Suprapubic skin (tissue), 4 donors: ENCODE results near the gene FAM9A. TPM values are rescaled to one million over a fixed set of nuclear protein-coding genes. Genes with fewer than 3 reads are reported as not detected.
"Not testable (repeated sequence)": the region's sequence is repeated elsewhere in the genome, so short reads cannot be mapped to it uniquely, and the experiment has no call there.

Source experiments
- DNase-seq, 2 donors: peaks; one replicate each; pipeline ENCODE4 v3.0.0-alpha.2; 2019; ENCODE audit warnings: low spot score in 2 of 2
- H3K27ac ChIP-seq: fragments of 200-600 bp; sonication (generic); one replicate; pipeline ENCODE4 v1.5.1; 2019
- H3K27me3 ChIP-seq: fragments of 200-600 bp; sonication (generic); one replicate; pipeline ENCODE4 v1.5.1; 2019
- H3K36me3 ChIP-seq: fragments of 200-600 bp; sonication (generic); one replicate; pipeline ENCODE4 v1.5.1; 2019
- H3K4me1 ChIP-seq: fragments of 200-600 bp; sonication (generic); one replicate; pipeline ENCODE4 v1.5.1; 2019
- H3K4me3 ChIP-seq: fragments of 200-600 bp; sonication (generic); one replicate; pipeline ENCODE4 v1.5.1; 2019; ENCODE audit warnings: mild to moderate bottlenecking
- H3K9me3 ChIP-seq: fragments of 200-600 bp; sonication (generic); one replicate; pipeline ENCODE4 v1.5.1; 2019
- CTCF ChIP-seq, 2 donors: fragments of 200-600 bp in 1 of 2; fragments of 450-650 bp in 1 of 2; sonication (generic) in 1 of 2; IDR thresholded peaks; one replicate each; pipeline ENCODE4 v1.5.1; 2016 to 2019; ENCODE audit warnings: antibody characterized with exemption in 2 of 2, mild to moderate bottlenecking in 1 of 2, moderate library complexity in 1 of 2
- EP300 ChIP-seq: sonication (generic); formaldehyde crosslinking; IDR thresholded peaks from one replicate; pipeline ENCODE4 v1.6.1; 2017; ENCODE audit warnings: antibody characterized with exemption
- POLR2A ChIP-seq, 2 donors: fragments of 450-650 bp; IDR thresholded peaks; one replicate each; pipeline ENCODE4 v1.6.1; 2017; ENCODE audit warnings: antibody characterized with exemption in 2 of 2, mild to moderate bottlenecking in 2 of 2, moderate library complexity in 2 of 2
- POLR2AphosphoS5 ChIP-seq, 3 donors: sonication (generic); formaldehyde crosslinking; IDR thresholded peaks; one replicate each; pipeline ENCODE4 v1.6.1; 2017; ENCODE audit warnings: antibody characterized with exemption in 3 of 3
- WGBS: methylation state at CpG from one replicate; pipeline ENCODE4 v1.1.5; 2018; 5-methylcytosine and 5-hydroxymethylcytosine counted together
- total RNA-seq, 4 donors: library from RNA; depleted of rRNA; stranded (reverse); fragments of >200 nt; gene quantifications; one replicate each; pipeline ENCODE4 v1.1.0, GENCODE V29; 2016

FAM9A gene
- total RNA-seq, 4 donors from 2014 or later = not detected

- no peak overlapping the region for H3K4me3 ChIP-seq
- no peaks in the 10 kb centered on the region for H3K9me3 ChIP-seq
- H3K36me3 ChIP-seq = no peaks in the 10 kb centered on the region
- no peak for TF ChIP-seq CTCF (IDR thresholded peaks at IDR 0.05)
- no peak for TF ChIP-seq POLR2A (IDR thresholded peaks at IDR 0.05)
- no peak for TF ChIP-seq POLR2AphosphoS5 (IDR thresholded peaks at IDR 0.05)
- TF ChIP-seq EP300 = no peak
- H3K4me1 ChIP-seq = no peaks in the 10 kb centered on the region
- no peak overlapping the region for H3K27ac ChIP-seq
- DNase-seq = no peak
- no peaks in the 10 kb centered on the region for H3K27me3 ChIP-seq
Measured at GRCh38 chrX:8808661-8809060, 7.5 kb upstream of the FAM9A start.

GRCh38 chrX:8805974-8806373, 4.8 kb upstream of the FAM9A start:
- no peak overlapping the region for H3K4me3 ChIP-seq
- H3K36me3 ChIP-seq = no peaks in the 10 kb centered on the region
- no peak for TF ChIP-seq CTCF (IDR thresholded peaks at IDR 0.05)
- TF ChIP-seq EP300 = no peak
- no peak for TF ChIP-seq POLR2A (IDR thresholded peaks at IDR 0.05)
- no peak for TF ChIP-seq POLR2AphosphoS5 (IDR thresholded peaks at IDR 0.05)
- H3K4me1 ChIP-seq = no peaks in the 10 kb centered on the region
- WGBS = 68% methylated on average over 4 of the region's 4 CpGs
- H3K27ac ChIP-seq = no peak overlapping the region
- no peak for DNase-seq
- no peaks in the 10 kb centered on the region for H3K9me3 ChIP-seq
- H3K27me3 ChIP-seq = no peaks in the 10 kb centered on the region

- H3K4me1 ChIP-seq = no peaks in the 10 kb centered on the region
Measured at GRCh38 chrX:8805046-8805445, 3.9 kb upstream of the FAM9A start.

GRCh38 chrX:8803326-8803725, 2.1 kb upstream of the FAM9A start:
- 55% methylated on average over 3 of the region's 3 CpGs for WGBS
- no peaks in the 10 kb centered on the region for H3K9me3 ChIP-seq

More at GRCh38 chrX:8805046-8805445, 3.9 kb upstream of the FAM9A start:
- no peak for DNase-seq
- Histone ChIP-seq H3K27me3 (no peaks in the 10 kb centered on the region), H3K27ac (no peak overlapping the region), H3K36me3 (no peaks in the 10 kb centered on the region), H3K9me3 (no peaks in the 10 kb centered on the region), H3K4me3 (no peak overlapping the region)
- 84% methylated on average over 2 of the region's 2 CpGs for WGBS
- TF ChIP-seq POLR2AphosphoS5 (IDR thresholded peaks at IDR 0.05) = no peak
- TF ChIP-seq CTCF (IDR thresholded peaks at IDR 0.05) = no peak

GRCh38 chrX:8800351-8800750, 832 bp downstream of the FAM9A start:
- 100% methylated on average over 10 of the region's 15 CpGs for WGBS

More at GRCh38 chrX:8803326-8803725, 2.1 kb upstream of the FAM9A start:
- Histone ChIP-seq H3K4me1 (no peaks in the 10 kb centered on the region), H3K27me3 (no peaks in the 10 kb centered on the region), H3K4me3 (no peak overlapping the region), H3K27ac (no peak overlapping the region), H3K36me3 (no peaks in the 10 kb centered on the region)
- no peak for TF ChIP-seq EP300
- no peak for TF ChIP-seq CTCF (IDR thresholded peaks at IDR 0.05)
- TF ChIP-seq POLR2A (IDR thresholded peaks at IDR 0.05) = no peak
- TF ChIP-seq POLR2AphosphoS5 (IDR thresholded peaks at IDR 0.05) = no peak
- DNase-seq = no peak

GRCh38 chrX:8799281-8799680, 1.9 kb downstream of the FAM9A start:
- DNase-seq, H3K9me3 ChIP-seq, H3K27ac ChIP-seq, H3K4me3 ChIP-seq, H3K4me1 ChIP-seq, H3K27me3 ChIP-seq, H3K36me3 ChIP-seq: not testable (repeated sequence)
- no CpG with 5 or more reads among the region's 13 CpGs for WGBS

More at GRCh38 chrX:8800351-8800750, 832 bp downstream of the FAM9A start:
- not testable (repeated sequence) for H3K4me1 ChIP-seq, DNase-seq, H3K4me3 ChIP-seq, H3K9me3 ChIP-seq, H3K27ac ChIP-seq, H3K36me3 ChIP-seq, H3K27me3 ChIP-seq

- 72% methylated on average over 13 of the region's 16 CpGs for WGBS
- not testable (repeated sequence) for H3K9me3 ChIP-seq, H3K36me3 ChIP-seq, H3K27ac ChIP-seq, DNase-seq, H3K4me1 ChIP-seq, H3K27me3 ChIP-seq, H3K4me3 ChIP-seq
Measured at GRCh38 chrX:8798702-8799101, 2.5 kb downstream of the FAM9A start.

GRCh38 chrX:8787119-8787518, 14.1 kb downstream of the FAM9A start:
- not testable (repeated sequence) for H3K9me3 ChIP-seq, H3K4me1 ChIP-seq, H3K27me3 ChIP-seq, H3K36me3 ChIP-seq, H3K27ac ChIP-seq, DNase-seq, H3K4me3 ChIP-seq
- 89% methylated on average over 1 of the region's 1 CpG for WGBS
